NCI-H82 treated with DMSO at 0.1 percent for 48 hours (cell line): ENCODE results near the gene SLC38A2.

Experiments
- DNase-seq: peaks from one replicate; lab custom pipeline; 2025; ENCODE audit not compliant: unreplicated experiment; lab: John Stamatoyannopoulos, UW

Gene SLC38A2

DNA sequence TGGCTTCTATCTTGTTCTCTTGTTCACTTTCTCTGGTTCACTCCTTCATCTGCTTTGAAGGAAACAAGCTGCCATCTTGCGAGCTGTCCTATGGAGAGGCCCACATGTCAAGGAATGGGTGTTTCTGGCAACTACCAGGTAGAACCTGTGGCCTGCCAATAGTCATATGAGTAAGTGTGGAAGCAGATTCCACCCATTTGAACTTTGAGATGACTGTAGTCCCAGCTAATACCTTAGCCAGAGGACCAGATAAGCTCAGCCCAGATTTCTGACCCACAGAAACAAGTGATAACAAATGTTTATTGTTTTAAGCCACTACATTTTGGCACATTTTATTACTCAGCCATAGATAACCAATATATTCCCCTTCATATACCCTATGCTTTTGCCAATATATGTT, 4.0 kb upstream of the SLC38A2 start:
- DNase-seq: no peak

DNA sequence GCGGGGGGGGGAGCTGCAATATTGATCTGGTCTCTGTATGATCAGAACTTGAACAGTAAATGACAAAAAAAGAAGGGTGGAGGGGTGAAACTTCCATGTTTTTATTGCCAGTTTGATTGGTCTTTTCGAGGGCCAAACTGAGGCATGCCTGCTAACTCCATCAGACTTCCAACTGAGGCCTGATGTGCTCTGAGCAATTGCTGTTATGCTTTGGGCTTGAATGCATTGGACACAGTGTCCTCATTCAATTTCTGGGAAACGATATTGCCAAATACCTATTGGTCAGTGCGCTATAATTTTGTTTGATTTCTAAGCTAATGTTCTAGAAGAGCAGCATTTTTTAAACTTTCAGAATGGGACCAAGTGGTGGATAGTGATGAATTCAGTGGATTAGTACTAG, 2.1 kb upstream of the SLC38A2 start:
- no peak for DNase-seq

DNA sequence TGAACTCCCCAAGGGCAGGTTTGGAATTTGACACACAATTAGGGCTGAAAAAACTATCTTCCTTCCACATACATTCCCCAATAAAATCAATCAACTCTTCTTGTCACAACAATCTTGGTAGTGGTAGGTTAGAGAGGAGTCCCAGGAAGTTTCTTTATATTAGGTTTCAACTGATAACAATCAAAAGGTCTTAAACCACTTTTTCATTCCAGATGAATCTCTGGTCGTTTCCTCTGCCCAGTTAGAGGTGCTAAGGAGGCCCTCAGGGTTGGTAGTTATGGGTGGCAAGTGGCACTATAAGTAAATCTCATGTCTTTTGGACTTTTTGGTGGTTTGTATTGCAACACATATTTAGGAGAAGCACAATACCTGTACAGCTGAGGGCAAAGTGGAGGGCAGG, 1.7 kb upstream of the SLC38A2 start:
- no peak for DNase-seq

DNA sequence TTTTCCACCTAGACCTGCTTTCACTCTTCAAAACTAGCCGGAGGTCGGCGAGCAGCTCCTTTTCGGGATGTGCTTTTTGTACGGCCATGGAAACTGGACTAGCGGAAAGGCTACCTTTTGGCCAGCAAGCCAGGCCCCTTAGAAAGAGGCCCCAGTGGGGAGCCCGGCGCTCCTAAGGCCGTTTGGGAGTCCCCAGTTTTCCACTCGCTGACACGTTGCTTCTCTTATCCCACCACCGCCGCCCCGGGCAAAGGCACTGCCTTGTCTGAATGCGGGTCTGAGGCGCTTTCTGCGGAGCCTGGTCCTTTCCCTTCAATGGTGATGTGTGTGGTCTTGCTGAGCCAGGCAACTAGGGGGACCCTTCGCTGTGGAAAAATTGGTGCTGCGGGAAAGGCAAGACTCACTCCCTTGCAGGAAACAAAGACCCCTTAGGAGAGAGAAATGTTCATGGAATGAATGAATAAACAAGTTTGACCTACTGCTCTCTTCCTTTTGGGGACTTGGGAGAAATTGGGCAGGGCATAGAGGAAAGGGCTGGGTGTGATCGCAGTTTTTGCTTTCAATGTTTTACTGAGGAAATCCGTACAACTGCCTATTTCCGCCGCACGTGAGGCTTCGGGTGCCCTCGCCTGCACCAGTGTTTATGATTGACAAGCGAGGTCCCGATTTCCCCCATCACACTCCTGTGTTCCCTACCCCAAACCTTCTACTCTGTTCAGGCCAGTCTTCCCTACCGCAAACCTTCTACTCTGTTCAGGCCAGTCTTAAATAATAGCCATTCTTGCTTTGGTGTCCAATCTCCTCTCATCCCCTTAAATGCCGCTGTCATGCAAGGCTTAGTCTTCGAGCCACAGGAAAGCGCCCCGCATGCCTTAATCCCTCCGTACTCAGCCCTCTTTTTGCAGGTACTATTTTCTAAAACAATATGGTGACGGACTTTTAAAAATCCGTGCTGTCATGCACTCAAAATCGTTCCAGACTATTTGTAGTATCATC, 1.0 kb upstream of the SLC38A2 start:
- peak; percentile 44 for DNase-seq

DNA sequence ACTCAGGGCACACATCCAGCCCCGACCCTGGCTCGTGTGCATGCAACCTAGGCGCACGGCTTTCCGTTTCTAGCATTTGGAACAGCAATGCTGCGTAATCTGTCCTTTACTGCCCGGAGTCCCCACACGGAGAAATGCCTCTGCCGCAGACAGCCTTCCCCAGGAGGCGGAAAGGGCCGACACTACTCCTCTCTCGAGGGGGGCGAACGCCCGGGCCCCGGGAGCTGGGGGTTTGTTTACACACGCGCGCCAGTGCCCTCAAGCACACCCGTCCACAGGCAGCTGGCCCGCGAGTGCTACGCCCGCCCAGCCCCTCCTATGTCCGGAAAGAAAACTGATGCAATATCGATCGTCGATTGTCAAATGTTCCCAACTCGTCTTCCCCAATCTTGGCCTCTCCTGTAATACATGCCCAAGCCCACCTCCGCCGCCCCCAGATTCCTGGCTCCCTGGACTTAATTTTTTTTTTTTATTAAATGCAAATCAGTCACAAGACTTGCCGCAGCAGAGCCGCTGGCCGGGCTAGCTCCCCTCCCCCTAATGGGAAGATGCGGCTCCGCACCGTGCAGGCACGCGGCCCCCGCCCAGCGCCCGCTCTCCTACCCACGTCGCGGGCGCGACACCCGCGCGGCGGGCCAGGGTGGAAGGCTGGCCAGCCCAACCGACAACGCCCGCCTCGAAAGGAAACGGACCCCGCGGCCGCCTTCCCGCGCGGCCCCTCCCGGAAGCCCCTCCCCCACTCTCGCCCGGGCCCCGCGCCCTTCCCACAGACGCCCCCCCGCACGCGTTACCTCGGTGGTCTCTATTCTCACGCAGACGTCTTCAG, 642 bp downstream of the SLC38A2 start:
- no peak for DNase-seq

DNA sequence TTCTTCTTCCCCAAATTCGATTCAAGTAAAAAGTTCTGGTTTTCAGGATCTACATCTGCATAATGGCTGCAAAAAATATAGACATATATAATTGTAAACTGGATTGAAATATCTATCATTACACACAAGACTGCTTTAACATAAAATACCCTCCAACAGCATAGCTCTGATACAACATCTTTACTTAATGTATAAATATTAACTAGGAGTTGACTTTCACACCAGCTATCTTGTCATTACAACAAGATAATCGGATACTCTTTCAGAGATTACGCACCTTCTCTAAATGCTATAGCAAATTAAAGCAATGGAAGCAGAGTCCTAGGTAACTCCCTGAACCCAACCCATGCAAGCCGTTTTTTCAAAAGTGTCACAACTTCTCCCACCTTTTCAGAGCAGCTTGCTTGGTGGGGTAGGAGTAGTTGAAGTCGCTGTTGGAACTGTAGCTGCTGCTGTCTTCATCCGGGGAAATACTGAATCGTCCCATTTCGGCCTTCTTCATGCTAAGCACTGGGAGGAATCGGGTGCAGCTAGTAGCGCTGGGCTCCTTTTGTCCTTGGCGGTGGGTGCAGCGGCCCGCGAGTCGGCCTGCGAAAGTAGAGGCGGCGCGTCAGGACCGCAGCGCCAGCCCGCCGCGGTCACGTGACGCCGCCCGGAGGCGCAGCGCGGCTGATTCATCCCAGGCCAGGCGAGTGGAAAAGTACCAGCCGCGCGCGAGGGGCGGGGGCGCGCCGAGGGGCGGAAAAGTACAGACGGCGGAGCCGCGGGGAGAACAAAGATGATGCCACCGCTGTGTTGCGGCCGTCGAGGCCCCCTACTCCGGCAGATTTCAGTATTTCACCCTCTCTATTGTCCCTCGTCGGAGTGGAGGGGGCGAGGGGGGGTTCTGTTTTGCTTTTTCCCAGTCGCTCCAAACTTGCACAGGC, 1.5 kb downstream of the SLC38A2 start:
- DNase-seq: peak; percentile 45

DNA sequence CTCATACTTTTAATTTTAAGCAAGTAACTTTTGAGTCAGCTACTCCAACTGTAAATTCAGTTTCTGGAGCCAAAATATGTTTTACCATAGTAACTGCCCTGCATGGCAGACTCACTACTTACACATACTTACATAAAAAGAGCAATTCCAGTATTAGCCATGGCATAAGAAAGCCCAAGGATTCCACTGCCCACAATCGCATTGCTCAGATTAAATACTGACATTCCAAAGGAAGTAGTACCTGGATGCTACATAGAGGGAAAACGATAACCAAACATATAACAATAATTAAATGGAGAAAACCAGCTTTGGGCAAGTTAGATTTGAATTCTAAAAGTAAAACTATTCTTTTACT, 2.2 kb downstream of the SLC38A2 start:
- DNase-seq: no peak

DNA sequence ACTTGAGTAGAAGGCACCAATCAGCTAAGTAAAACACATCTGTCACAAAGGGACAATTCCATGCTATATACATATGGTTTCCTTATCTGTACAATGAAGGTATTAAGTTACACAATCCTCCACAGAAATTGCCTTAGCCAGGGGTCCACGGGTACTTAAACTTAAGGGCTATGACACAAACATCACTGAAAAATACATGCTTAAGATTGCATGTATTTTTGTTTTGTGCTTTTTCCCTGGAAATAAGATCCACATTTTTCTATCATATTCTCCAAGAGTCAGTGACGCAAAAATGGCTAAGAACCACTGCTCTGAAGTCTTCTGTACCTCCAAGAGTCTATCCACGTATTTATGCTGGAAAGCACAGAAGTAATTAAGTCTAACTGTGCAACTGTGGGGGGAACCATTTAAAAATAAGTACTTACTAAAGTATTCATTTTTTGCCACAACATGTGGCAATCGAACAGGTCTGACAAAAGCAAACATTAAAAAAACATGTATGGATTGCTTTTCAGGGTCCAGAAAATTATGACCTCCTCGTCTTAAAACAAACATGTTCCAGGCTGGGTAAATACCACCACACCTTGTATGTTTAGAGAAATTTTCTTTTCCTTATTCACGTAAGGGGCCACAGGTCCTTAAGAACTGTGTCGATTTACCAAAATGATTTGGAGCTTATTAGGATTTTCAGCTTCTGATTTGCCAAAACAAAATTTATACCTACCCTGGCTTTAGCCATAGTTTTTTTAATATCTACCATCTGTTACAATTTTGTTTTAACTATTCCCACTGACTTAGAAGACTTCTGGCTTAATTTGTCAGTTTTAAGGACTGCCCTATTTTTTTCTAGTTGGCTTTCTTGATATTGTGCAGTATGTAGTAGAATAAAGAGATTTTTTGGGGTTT, 2.8 kb downstream of the SLC38A2 start:
- peak; percentile 15 for DNase-seq

DNA sequence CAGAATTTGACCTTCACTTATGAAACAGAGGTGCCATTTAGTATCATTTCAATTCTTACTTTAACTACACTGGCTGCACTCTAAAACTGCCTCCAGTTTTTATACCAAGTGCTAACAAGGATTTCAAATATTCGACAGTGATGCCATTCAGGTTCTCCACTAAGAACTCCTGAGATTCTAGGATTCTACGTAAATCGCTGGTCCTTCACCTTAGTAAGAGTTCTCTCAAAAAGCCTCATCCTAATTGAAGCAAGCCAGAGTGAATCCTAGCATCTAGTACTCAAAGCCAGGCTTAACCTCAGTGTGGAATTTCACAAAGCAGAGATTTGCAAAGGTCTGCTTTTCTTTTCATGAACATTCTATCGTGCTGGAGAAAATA, 3.5 kb downstream of the SLC38A2 start:
- no peak for DNase-seq

DNA sequence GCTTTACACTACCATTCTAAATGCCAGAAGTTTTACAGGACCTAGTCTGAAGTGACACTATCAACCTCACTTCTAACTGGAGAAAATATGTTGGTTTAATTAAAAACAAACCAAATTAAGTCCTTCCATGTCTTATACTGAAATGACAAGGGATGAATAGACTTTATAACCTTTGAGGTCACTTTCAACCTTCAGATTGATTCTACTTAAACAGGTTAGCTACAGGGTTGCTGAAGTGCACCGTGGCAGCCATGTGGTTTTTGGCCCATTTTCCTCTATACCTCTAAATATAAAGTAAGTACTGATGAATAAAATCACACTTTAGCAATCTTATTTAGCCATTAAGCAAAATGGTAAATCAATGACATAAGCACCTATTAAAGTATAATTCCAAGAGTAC, 3.9 kb downstream of the SLC38A2 start:
- DNase-seq: no peak

DNA sequence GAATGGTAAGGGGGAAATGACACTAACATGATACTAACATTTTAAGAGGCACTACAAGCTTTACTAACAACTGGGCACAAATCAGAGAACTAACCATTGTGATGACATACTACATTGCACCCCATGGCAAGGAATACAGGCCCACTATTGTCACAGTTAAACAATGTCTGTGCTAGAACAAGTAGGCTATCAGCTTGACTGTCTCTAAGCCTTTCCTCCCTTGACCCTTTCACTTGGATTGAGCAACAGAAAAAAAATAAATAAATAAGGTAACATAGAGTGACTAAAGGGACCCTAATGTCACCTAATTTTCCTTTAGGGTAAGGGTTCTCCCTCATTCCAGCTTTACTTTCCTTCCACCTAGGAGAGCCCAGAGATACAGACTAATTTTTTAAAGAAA, 4.4 kb downstream of the SLC38A2 start:
- DNase-seq: no peak

DNA sequence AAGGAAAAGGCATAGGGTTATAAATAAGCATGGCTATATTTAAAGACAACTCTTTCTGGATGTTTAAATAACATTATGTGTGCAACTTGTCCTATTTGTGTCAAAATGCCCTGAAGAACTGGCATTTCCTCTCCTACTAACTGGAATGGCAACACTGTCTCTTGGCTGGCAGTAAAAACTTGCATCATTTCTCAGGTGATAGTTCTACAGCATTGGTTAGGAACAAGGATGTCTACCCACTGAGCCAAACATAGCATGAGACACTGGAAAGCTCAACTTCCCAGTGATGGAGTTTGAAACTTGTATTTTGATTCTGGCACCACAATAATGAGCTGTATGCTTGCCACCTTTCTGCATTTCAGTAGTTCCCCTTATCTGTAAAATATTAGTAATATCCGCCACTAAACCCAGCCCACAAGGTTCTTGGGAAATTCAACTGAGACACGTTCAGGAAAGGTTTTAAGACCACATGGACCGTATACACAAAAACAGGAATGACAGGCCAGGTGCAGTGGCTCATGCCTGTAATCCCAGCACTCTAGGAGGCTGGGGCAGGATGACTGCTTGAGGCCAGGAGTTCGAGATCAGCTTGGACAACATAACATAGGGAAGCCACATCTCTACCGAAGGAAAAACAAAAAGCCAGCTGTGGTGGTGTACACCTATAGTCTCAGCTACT, 5.1 kb downstream of the SLC38A2 start:
- no peak for DNase-seq

DNA sequence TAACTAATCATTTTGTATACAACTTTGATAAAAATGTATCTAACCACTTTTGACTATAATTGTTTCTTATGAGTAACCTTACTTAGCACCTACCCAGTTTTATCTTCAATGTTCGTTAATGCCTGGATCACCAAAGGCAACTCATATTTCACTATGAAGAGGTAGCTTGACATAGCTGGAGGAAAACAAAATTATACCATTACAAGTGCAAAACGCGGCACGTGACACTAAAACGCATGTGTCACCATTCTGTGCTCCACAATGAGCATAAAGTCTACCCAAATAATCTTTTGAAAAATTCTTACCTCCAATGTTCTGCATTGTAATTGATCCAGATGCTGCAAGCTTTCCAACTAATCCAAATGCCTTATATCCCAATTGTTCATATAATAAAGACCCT, 5.8 kb downstream of the SLC38A2 start:
- no peak for DNase-seq

DNA sequence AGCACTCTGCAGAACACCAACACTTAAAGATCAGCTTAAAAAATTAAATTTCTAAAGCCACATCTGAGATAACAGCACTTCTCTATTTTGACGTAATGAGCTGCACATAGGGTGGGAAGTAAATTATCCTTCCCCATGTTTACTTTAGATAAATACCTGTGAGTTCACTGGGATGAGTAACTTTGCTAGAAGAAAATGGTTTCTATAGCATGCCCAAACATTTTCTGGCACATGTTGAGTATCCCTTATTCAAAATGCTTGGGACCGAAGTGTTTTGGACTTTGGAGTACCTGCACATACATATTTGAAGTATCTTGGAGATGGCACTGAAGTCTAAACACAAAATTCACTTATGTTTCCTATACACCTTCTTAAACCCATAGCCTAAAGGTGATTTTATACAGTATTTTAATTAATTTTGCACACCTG, 6.6 kb downstream of the SLC38A2 start:
- no peak for DNase-seq

DNA sequence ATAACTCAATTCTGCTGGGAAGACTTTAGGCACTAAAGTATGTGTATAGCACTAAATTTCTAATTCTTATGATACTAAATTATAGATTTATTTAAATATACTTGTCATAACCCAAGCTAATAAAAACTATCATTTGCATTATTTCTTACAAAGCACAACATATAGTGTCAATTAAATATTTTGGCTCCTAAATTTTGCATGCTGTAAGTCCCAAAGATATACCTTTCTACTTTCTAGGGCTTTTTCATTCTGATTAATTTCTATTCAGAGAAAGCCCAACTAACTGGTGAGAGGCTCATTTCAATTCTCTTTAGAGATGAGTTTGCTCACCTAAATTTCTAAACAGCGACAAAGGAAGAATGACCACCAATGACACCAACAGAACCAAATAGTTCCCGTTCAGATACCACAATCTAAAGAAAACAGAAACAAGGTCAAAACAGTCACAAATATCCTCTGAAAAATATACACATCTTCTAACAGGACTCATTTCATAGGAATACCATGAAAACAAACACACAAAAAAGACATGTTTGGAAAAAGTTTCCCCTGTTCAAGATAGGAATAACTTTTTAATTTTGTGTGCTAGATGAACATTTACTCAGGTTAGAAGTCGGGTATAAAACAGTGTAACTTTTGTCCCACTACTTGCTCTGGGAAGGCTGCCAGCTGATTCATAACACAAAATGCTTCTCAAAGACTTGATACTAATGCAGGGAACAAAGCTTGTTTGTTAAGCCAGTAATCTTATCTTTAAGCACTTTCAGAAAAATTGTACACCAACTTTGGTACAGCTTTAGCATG, 7.6 kb downstream of the SLC38A2 start:
- no peak for DNase-seq

DNA sequence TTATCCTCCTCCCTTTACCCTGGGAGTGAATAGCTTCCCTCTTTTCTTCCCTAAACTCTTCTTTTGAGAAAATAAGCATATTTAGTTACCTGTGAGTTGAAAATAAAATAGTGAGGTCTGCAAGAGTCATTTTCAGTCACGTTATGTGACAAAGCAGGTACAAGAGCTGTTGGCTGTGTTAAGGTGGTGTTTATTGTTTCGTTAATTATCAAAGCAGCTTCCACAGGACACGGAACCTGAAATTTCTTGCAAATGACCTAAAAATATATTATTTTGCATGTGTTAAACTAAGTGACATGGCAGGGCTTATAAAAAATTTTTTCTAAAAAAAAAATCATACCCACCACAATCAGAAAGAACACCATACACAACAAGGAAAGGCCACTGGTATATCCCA, 8.3 kb downstream of the SLC38A2 start:
- no peak for DNase-seq

DNA sequence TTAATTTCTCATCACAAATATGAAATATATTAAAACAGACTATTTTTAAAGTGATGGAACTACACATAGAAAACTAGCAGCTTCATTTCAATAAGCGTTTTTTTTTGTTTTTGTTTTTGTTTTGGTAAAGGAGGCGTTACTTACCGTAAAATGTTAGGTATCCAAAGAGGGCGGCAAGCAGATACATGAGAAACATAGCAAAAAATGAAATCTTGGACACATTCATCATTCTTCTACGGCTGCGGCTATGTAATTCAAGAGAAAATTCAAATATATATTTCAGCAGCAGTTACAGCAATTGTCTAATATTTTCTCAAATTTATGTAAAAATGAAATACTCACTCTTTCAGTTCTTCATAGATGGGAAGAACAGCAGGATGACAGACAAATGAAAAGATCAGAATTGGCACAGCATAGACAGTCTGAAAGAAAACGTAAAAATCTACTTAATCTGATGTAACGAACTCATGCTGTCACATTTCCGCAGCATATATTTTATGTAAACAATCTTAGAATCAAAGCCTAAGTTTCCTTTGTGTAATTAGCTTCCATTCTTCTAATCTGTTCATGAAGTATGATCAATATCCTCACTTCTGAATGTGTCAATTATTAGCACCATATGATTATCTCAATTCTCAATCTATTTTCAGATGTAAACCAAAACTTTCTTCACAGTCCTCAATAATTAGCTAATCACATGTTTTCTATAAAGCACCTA, 8.8 kb downstream of the SLC38A2 start:
- DNase-seq: no peak
